Frontal cortex (tissue), 4 donors: ENCODE measurements around the gene ACP1. TPM values are rescaled to one million over a fixed set of nuclear protein-coding genes. Genes with fewer than 3 reads are reported as not detected.

Experiments
- DNase-seq, 2 donors: peaks; one replicate each; pipeline ENCODE4 v3.0.0; 2012; ENCODE audit warnings: low spot score in 2 of 2
- FAIRE-seq: peaks from 2 replicates; lab custom pipeline; 2012; peaks lifted over from hg19 to GRCh38; lab: Jason Lieb, UNC
- total RNA-seq: library from RNA; depleted of rRNA; stranded (reverse); fragments of >200 nt; gene quantifications from one replicate; pipeline ENCODE4 v1.2.3, GENCODE V29; 2014
- donor health status: control.
- donor health status: control.
- donor health status: control.

The ACP1 gene
- total RNA-seq, 1 donor from 2014 or later, result 115 TPM

- FAIRE-seq (no peak), DNase-seq (no peak)
Observed at GRCh38 chr2:278927-279320, 14.2 kb downstream of the ACP1 start.

GRCh38 chr2:279366-279765, 14.6 kb downstream of the ACP1 start:
- FAIRE-seq (no peak), DNase-seq (no peak)

- DNase-seq (no peak), FAIRE-seq (no peak)
Observed at GRCh38 chr2:279956-280649, 15.4 kb downstream of the ACP1 start.

GRCh38 chr2:280650-281110, 15.9 kb downstream of the ACP1 start:
- no peak for FAIRE-seq

GRCh38 chr2:281381-281780, 16.6 kb downstream of the ACP1 start:
- no peak for FAIRE-seq
- no peak for DNase-seq

More at GRCh38 chr2:280650-281110, 15.9 kb downstream of the ACP1 start:
- no peak for DNase-seq

GRCh38 chr2:282371-283263, 17.9 kb downstream of the ACP1 start:
- FAIRE-seq, result no peak
- no peak for DNase-seq

GRCh38 chr2:283996-284794, 19.4 kb downstream of the ACP1 start:
- FAIRE-seq (no peak), DNase-seq (no peak)

GRCh38 chr2:284896-285492, 20.2 kb downstream of the ACP1 start:
- no peak for FAIRE-seq
- DNase-seq, result no peak

- FAIRE-seq, result no peak
Observed at GRCh38 chr2:285531-285930, 20.8 kb downstream of the ACP1 start.

GRCh38 chr2:286035-286434, 21.3 kb downstream of the ACP1 start:
- DNase-seq, result no peak
- FAIRE-seq, result no peak

More at GRCh38 chr2:285531-285930, 20.8 kb downstream of the ACP1 start:
- no peak for DNase-seq

GRCh38 chr2:286774-287392, 22.1 kb downstream of the ACP1 start:
- DNase-seq, result no peak
- no peak for FAIRE-seq

- no peak for FAIRE-seq
- DNase-seq, result peak; percentile 34 to 48
Observed at GRCh38 chr2:287471-287885, 22.7 kb downstream of the ACP1 start.

- peak; percentile 20 to 38 for DNase-seq
- FAIRE-seq, result no peak
Observed at GRCh38 chr2:287911-288757, 23.4 kb downstream of the ACP1 start, which contains the start of gene ALKAL2. Gene ALKAL2 (minus strand): TSS chr2:288091. CDS start chr2:287835, 256 bp downstream.

- DNase-seq (peak; percentile 16 to 36), FAIRE-seq (no peak)
Observed at GRCh38 chr2:288758-289361, 24.1 kb downstream of the ACP1 start.

GRCh38 chr2:289362-290089, 24.8 kb downstream of the ACP1 start:
- DNase-seq (peak; percentile 33 to 43), FAIRE-seq (no peak)

GRCh38 chr2:290090-290722, 25.5 kb downstream of the ACP1 start:
- FAIRE-seq (peak; percentile 52), DNase-seq (peak; percentile 75 to 77)

- no peak for FAIRE-seq
- DNase-seq, result no peak
Observed at GRCh38 chr2:295090-295489, 30.3 kb downstream of the ACP1 start.
